ENCODE data around the gene RNF227.
A peak's percentile ranks its signal among the peaks of the same experiment; 100 is the strongest.

The RNF227 gene

GRCh38 chr17:7910281-7910680 is 5.8 kb downstream of the RNF227 start:
- no peak overlapping the region for H3K27ac ChIP-seq (ENCODE audit: low read depth, low read length)
- H3K4me1 ChIP-seq (ENCODE audit: control insufficient read depth, insufficient read depth, low read length): 0 out of 2 replicates have a peak, but pooled peaks cover 4% of the 10 kb centered on the region
- H3K9ac ChIP-seq (ENCODE audit: low read depth, low read length): no peak overlapping the region
- H3K4me3 ChIP-seq (ENCODE audit: low read depth, low read length): no peak overlapping the region
- no peaks in the 10 kb centered on the region for H3K9me3 ChIP-seq (ENCODE audit: control insufficient read depth, insufficient read depth, low read length)
- H3K36me3 ChIP-seq (ENCODE audit: control insufficient read depth, insufficient read depth, low read length): peaks cover 28% of the 10 kb centered on the region
- H3K27me3 ChIP-seq (ENCODE audit: control insufficient read depth, insufficient read depth, low read length): peaks cover 9% of the 10 kb centered on the region

GRCh38 chr17:7909089-7909488 is 7.0 kb downstream of the RNF227 start:
- H3K27me3 ChIP-seq (ENCODE audit: control insufficient read depth, insufficient read depth, low read length): no peaks in the 10 kb centered on the region
- no peak overlapping the region for H3K9ac ChIP-seq (ENCODE audit: low read depth, low read length)
- H3K4me1 ChIP-seq (ENCODE audit: control insufficient read depth, insufficient read depth, low read length): no peaks in the 10 kb centered on the region
- no peak overlapping the region for H3K4me3 ChIP-seq (ENCODE audit: low read depth, low read length)
- no peak overlapping the region for H3K27ac ChIP-seq (ENCODE audit: low read depth, low read length)
- peaks cover 39% of the 10 kb centered on the region for H3K36me3 ChIP-seq (ENCODE audit: control insufficient read depth, insufficient read depth, low read length)
- no peaks in the 10 kb centered on the region for H3K9me3 ChIP-seq (ENCODE audit: control insufficient read depth, insufficient read depth, low read length)

GRCh38 chr17:7903154-7904103 is 12.7 kb downstream of the RNF227 start:
- Histone ChIP-seq H3K4me1 (ENCODE audit: control insufficient read depth, insufficient read depth, low read length) (peaks cover 3% of the 10 kb centered on the region; the same call in 1 of the 2 replicates), H3K27me3 (ENCODE audit: control insufficient read depth, insufficient read depth, low read length) (no peaks in the 10 kb centered on the region), H3K36me3 (ENCODE audit: control insufficient read depth, insufficient read depth, low read length) (peaks cover 59% of the 10 kb centered on the region), H3K9ac (ENCODE audit: low read depth, low read length) (no peak overlapping the region), H3K9me3 (ENCODE audit: control insufficient read depth, insufficient read depth, low read length) (no peaks in the 10 kb centered on the region), H3K27ac (ENCODE audit: low read depth, low read length) (peak overlapping the region; percentile 51), H3K4me3 (ENCODE audit: low read depth, low read length) (no peak overlapping the region)

GRCh38 chr17:7897773-7898172 is 18.3 kb downstream of the RNF227 start:
- no peaks in the 10 kb centered on the region for H3K27me3 ChIP-seq (ENCODE audit: control insufficient read depth, insufficient read depth, low read length)
- no peak overlapping the region for H3K4me3 ChIP-seq (ENCODE audit: low read depth, low read length)
- H3K27ac ChIP-seq (ENCODE audit: low read depth, low read length): no peak overlapping the region
- no peaks in the 10 kb centered on the region for H3K9me3 ChIP-seq (ENCODE audit: control insufficient read depth, insufficient read depth, low read length)
- peaks cover 48% of the 10 kb centered on the region for H3K36me3 ChIP-seq (ENCODE audit: control insufficient read depth, insufficient read depth, low read length)
- H3K4me1 ChIP-seq (ENCODE audit: control insufficient read depth, insufficient read depth, low read length): no peaks in the 10 kb centered on the region
- no peak overlapping the region for H3K9ac ChIP-seq (ENCODE audit: low read depth, low read length)

GRCh38 chr17:7897090-7897489 is 19.0 kb downstream of the RNF227 start:
- H3K36me3 ChIP-seq (ENCODE audit: control insufficient read depth, insufficient read depth, low read length): peaks cover 46% of the 10 kb centered on the region
- H3K9me3 ChIP-seq (ENCODE audit: control insufficient read depth, insufficient read depth, low read length): no peaks in the 10 kb centered on the region
- no peaks in the 10 kb centered on the region for H3K27me3 ChIP-seq (ENCODE audit: control insufficient read depth, insufficient read depth, low read length)
- H3K9ac ChIP-seq (ENCODE audit: low read depth, low read length): no peak overlapping the region
- H3K27ac ChIP-seq (ENCODE audit: low read depth, low read length): no peak overlapping the region
- no peak overlapping the region for H3K4me3 ChIP-seq (ENCODE audit: low read depth, low read length)
- H3K4me1 ChIP-seq (ENCODE audit: control insufficient read depth, insufficient read depth, low read length): no peaks in the 10 kb centered on the region

- Histone ChIP-seq H3K36me3 (ENCODE audit: control insufficient read depth, insufficient read depth, low read length) (peaks cover 38% of the 10 kb centered on the region), H3K9ac (ENCODE audit: low read depth, low read length) (no peak overlapping the region), H3K27ac (ENCODE audit: low read depth, low read length) (no peak overlapping the region), H3K4me3 (ENCODE audit: low read depth, low read length) (no peak overlapping the region), H3K9me3 (ENCODE audit: control insufficient read depth, insufficient read depth, low read length) (no peaks in the 10 kb centered on the region), H3K4me1 (ENCODE audit: control insufficient read depth, insufficient read depth, low read length) (no peaks in the 10 kb centered on the region), H3K27me3 (ENCODE audit: control insufficient read depth, insufficient read depth, low read length) (no peaks in the 10 kb centered on the region)
Observed at GRCh38 chr17:7894866-7895265, 21.2 kb downstream of the RNF227 start.

GRCh38 chr17:7894226-7894625 is 21.9 kb downstream of the RNF227 start:
- Histone ChIP-seq H3K4me3 (ENCODE audit: low read depth, low read length) (no peak overlapping the region), H3K36me3 (ENCODE audit: control insufficient read depth, insufficient read depth, low read length) (peaks cover 32% of the 10 kb centered on the region), H3K27me3 (ENCODE audit: control insufficient read depth, insufficient read depth, low read length) (no peaks in the 10 kb centered on the region), H3K9ac (ENCODE audit: low read depth, low read length) (no peak overlapping the region), H3K9me3 (ENCODE audit: control insufficient read depth, insufficient read depth, low read length) (no peaks in the 10 kb centered on the region), H3K27ac (ENCODE audit: low read depth, low read length) (no peak overlapping the region), H3K4me1 (ENCODE audit: control insufficient read depth, insufficient read depth, low read length) (no peaks in the 10 kb centered on the region)

GRCh38 chr17:7893187-7893880 is 22.8 kb downstream of the RNF227 start:
- no peaks in the 10 kb centered on the region for H3K9me3 ChIP-seq (ENCODE audit: control insufficient read depth, insufficient read depth, low read length)
- peaks cover 26% of the 10 kb centered on the region for H3K36me3 ChIP-seq (ENCODE audit: control insufficient read depth, insufficient read depth, low read length)
- H3K9ac ChIP-seq (ENCODE audit: low read depth, low read length): no peak overlapping the region
- H3K27me3 ChIP-seq (ENCODE audit: control insufficient read depth, insufficient read depth, low read length): no peaks in the 10 kb centered on the region
- H3K4me3 ChIP-seq (ENCODE audit: low read depth, low read length): no peak overlapping the region
- no peak overlapping the region for H3K27ac ChIP-seq (ENCODE audit: low read depth, low read length)
- H3K4me1 ChIP-seq (ENCODE audit: control insufficient read depth, insufficient read depth, low read length): peaks cover 8% of the 10 kb centered on the region

GRCh38 chr17:7889166-7889955 is 26.7 kb downstream of the RNF227 start:
- peaks cover 10% of the 10 kb centered on the region for H3K36me3 ChIP-seq (ENCODE audit: control insufficient read depth, insufficient read depth, low read length)
- no peak overlapping the region for H3K4me3 ChIP-seq (ENCODE audit: low read depth, low read length)
- H3K9me3 ChIP-seq (ENCODE audit: control insufficient read depth, insufficient read depth, low read length): no peaks in the 10 kb centered on the region
- H3K27me3 ChIP-seq (ENCODE audit: control insufficient read depth, insufficient read depth, low read length): peaks cover 11% of the 10 kb centered on the region
- H3K4me1 ChIP-seq (ENCODE audit: control insufficient read depth, insufficient read depth, low read length): peaks cover 22% of the 10 kb centered on the region
- no peak overlapping the region for H3K9ac ChIP-seq (ENCODE audit: low read depth, low read length)
- H3K27ac ChIP-seq (ENCODE audit: low read depth, low read length): no peak overlapping the region

- Histone ChIP-seq H3K27me3 (ENCODE audit: control insufficient read depth, insufficient read depth, low read length) (peaks cover 11% of the 10 kb centered on the region), H3K4me1 (ENCODE audit: control insufficient read depth, insufficient read depth, low read length) (peaks cover 30% of the 10 kb centered on the region), H3K9ac (ENCODE audit: low read depth, low read length) (0 out of 2 replicates have a peak within 1 kb of the TSS, but pooled peaks have one; percentile 40), H3K27ac (ENCODE audit: low read depth, low read length) (peak within 1 kb of the TSS; percentile 73), H3K4me3 (ENCODE audit: low read depth, low read length) (peak within 1 kb of the TSS; percentile 85), H3K36me3 (ENCODE audit: control insufficient read depth, insufficient read depth, low read length) (peaks cover 5% of the 10 kb centered on the region; the same call in 1 of the 2 replicates), H3K9me3 (ENCODE audit: control insufficient read depth, insufficient read depth, low read length) (no peaks in the 10 kb centered on the region)
Observed at GRCh38 chr17:7888184-7888920, 27.7 kb downstream of the RNF227 start, which contains the start of gene CHD3. CHD3 (plus strand) TSS chr17:7888789; CDS start chr17:7889001, 212 bp downstream.
